Peyer's patch (tissue), 4 donors: ENCODE measurements around the gene C18orf54.

Source experiments
- POLR2A ChIP-seq, 2 donors: fragments of 450-650 bp; IDR thresholded peaks; one replicate each; pipeline ENCODE4 v1.5.1; 2017; ENCODE audit warnings: antibody characterized with exemption in 2 of 2, mild to moderate bottlenecking in 2 of 2, moderate library complexity in 2 of 2
- TF ChIP-seq, protein P1 (sequence below), 6 experiments: fragments of 450-650 bp in 4 of 6; fragments of 200-600 bp in 2 of 6; sonication (generic) in 1 of 6; IDR thresholded peaks; one replicate each; pipeline ENCODE4 v1.5.1; 2017 to 2019; ENCODE audit warnings: antibody characterized with exemption in 6 of 6, mild to moderate bottlenecking in 3 of 6, moderate library complexity in 1 of 6

DNA sequence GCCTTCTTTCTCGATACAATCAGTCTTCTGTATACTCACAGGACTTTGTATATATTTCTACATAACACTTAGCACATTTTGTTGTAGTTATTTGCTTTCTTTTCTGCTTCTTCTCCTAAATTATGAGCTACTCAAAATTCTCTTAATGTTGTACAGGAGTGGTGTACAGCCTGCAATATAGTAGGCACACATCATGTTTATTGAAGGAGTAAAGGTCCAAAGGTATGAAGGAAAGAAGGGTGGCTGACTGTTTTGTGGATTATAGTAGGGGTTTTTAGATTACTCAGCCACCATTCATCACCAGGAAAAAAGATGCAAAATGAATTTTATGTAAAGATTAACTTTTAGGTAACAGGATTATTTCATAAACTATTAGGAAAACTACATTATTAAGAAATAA lies 54.1 kb downstream of the C18orf54 start:
- TF ChIP-seq, protein P1, sequence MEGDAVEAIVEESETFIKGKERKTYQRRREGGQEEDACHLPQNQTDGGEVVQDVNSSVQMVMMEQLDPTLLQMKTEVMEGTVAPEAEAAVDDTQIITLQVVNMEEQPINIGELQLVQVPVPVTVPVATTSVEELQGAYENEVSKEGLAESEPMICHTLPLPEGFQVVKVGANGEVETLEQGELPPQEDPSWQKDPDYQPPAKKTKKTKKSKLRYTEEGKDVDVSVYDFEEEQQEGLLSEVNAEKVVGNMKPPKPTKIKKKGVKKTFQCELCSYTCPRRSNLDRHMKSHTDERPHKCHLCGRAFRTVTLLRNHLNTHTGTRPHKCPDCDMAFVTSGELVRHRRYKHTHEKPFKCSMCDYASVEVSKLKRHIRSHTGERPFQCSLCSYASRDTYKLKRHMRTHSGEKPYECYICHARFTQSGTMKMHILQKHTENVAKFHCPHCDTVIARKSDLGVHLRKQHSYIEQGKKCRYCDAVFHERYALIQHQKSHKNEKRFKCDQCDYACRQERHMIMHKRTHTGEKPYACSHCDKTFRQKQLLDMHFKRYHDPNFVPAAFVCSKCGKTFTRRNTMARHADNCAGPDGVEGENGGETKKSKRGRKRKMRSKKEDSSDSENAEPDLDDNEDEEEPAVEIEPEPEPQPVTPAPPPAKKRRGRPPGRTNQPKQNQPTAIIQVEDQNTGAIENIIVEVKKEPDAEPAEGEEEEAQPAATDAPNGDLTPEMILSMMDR (IDR thresholded peaks at IDR 0.05): no peak
- TF ChIP-seq POLR2A (IDR thresholded peaks at IDR 0.05): no peak
